ENCODE results near the gene PLBD1. TPM values are rescaled to one million over a fixed set of nuclear protein-coding genes. Genes with fewer than 3 reads are reported as not detected.

The PLBD1 gene
- total RNA-seq, 1 donor from 2014 or later: 48.1 TPM

DNA sequence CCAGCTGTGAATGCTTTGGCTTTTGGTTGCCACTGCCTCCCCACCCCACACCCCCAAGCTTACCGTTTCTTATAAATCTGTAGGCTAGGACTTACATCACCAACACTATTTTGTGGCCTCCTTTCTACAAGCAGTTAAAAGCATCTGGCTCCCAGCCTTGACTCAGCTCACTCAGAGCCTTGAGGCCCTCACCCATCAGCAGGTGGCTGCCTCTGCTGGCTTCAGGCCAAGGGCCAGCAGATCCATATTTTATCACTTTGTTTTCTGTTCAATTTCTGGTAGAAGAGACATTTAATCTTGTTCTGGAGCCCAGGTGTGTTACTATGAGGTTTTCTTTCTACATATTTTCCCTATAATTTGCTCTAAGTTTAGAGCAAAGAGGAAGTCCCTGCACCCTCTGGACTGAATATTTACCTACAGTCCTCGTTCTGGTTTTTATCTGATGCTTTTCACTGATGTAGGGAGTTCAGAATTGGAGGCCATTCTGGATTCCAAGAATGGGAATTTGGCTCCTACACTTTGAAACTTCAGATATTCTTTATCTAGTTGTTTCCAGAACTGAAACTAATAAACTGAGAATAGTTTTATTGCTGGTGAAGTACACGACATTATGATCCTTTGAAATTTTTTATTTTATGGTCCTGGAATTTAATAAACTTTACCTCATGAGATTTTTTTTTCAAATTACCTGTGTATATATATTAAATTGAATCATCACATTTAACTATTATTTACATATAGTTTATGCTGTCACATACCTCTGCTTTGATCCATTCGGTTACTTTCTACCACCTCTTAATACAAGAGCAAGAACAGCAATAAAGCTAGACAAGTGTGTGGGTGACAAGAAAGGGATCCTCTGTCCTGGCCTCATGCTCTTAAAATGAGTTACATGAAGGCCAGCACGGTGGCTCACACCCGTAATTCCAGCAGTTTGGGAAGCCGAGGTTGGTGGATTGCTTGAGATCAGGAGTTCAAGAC is 22.2 kb downstream of the PLBD1 start:
- H3K9me3 Mint-ChIP-seq: no peaks in the 10 kb centered on the region
- no peak overlapping the region for H3K4me3 Mint-ChIP-seq
- no peak for TF ChIP-seq CTCF (IDR thresholded peaks at IDR 0.05; ENCODE audit: unreplicated experiment)
- H3K27me3 Mint-ChIP-seq (ENCODE audit: low read depth): no peaks in the 10 kb centered on the region
- H3K27ac Mint-ChIP-seq: no peak overlapping the region
- H3K4me1 Mint-ChIP-seq: no peaks in the 10 kb centered on the region
- no peak for DNase-seq (ENCODE audit: low spot score in 2 of 2, unreplicated experiment in 2 of 2)
- H3K36me3 Mint-ChIP-seq: peaks cover 31% of the 10 kb centered on the region

GRCh38 chr12:14540801-14541462 is 26.8 kb downstream of the PLBD1 start:
- no peak for DNase-seq (ENCODE audit: low spot score in 2 of 2, unreplicated experiment in 2 of 2)
- Mint-ChIP-seq H3K4me3 (no peak overlapping the region), H3K27me3 (ENCODE audit: low read depth) (no peaks in the 10 kb centered on the region), H3K9me3 (no peaks in the 10 kb centered on the region), H3K27ac (no peak overlapping the region), H3K4me1 (no peaks in the 10 kb centered on the region), H3K36me3 (peaks cover 27% of the 10 kb centered on the region)
- TF ChIP-seq CTCF (IDR thresholded peaks at IDR 0.05; ENCODE audit: unreplicated experiment): no peak

DNA sequence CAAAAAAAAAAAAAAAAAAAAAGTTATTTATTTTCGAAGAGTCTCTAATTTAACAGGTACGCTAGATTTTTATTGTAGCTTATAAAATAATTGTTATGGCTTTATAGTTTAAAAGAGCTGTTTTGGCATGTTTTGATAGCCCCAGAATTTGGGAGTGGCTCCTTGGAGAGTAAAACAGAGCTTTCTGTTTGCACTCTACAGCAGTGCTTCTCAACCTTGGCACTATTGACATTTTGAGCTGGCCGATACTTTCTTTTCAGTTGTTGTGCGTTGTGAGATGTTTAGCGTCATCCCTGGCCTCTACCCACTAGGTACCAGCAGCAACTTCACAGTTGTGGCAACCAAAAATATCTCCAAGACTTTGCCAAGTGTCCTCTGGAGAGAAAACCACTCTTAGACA is 30.6 kb downstream of the PLBD1 start:
- Mint-ChIP-seq H3K4me1 (no peaks in the 10 kb centered on the region), H3K27ac (no peak overlapping the region), H3K27me3 (ENCODE audit: low read depth) (no peaks in the 10 kb centered on the region), H3K9me3 (no peaks in the 10 kb centered on the region), H3K36me3 (peaks cover 43% of the 10 kb centered on the region), H3K4me3 (no peak overlapping the region)
- DNase-seq (ENCODE audit: low spot score in 2 of 2, unreplicated experiment in 2 of 2): no peak
- no peak for TF ChIP-seq CTCF (IDR thresholded peaks at IDR 0.05; ENCODE audit: unreplicated experiment)

GRCh38 chr12:14532152-14532551 is 35.5 kb downstream of the PLBD1 start:
- Mint-ChIP-seq H3K27ac (no peak overlapping the region), H3K9me3 (no peaks in the 10 kb centered on the region), H3K36me3 (peaks cover 40% of the 10 kb centered on the region), H3K27me3 (ENCODE audit: low read depth) (no peaks in the 10 kb centered on the region), H3K4me3 (no peak overlapping the region), H3K4me1 (no peaks in the 10 kb centered on the region)
- no peak for DNase-seq (ENCODE audit: low spot score in 2 of 2, unreplicated experiment in 2 of 2)
- TF ChIP-seq CTCF (IDR thresholded peaks at IDR 0.05; ENCODE audit: unreplicated experiment): no peak

- H3K27me3 Mint-ChIP-seq (ENCODE audit: low read depth): no peaks in the 10 kb centered on the region
- peaks cover 56% of the 10 kb centered on the region for H3K36me3 Mint-ChIP-seq
- no peaks in the 10 kb centered on the region for H3K4me1 Mint-ChIP-seq
- no peak overlapping the region for H3K27ac Mint-ChIP-seq
- DNase-seq (ENCODE audit: low spot score in 2 of 2, unreplicated experiment in 2 of 2): no peak
- no peak for TF ChIP-seq CTCF (IDR thresholded peaks at IDR 0.05; ENCODE audit: unreplicated experiment)
- H3K4me3 Mint-ChIP-seq: no peak overlapping the region
- H3K9me3 Mint-ChIP-seq: peaks cover 46% of the 10 kb centered on the region
Observed at GRCh38 chr12:14525964-14526363, 41.7 kb downstream of the PLBD1 start.

Data from mesothelial cell of epicardium (in vitro differentiated cells).